ENCODE results near the gene COL27A1. TPM values are rescaled to one million over a fixed set of nuclear protein-coding genes. Genes with fewer than 3 reads are reported as not detected.

The COL27A1 gene
- total RNA-seq, 2 experiments from 2014 or later = 0.87 to 1.2 TPM

DNA sequence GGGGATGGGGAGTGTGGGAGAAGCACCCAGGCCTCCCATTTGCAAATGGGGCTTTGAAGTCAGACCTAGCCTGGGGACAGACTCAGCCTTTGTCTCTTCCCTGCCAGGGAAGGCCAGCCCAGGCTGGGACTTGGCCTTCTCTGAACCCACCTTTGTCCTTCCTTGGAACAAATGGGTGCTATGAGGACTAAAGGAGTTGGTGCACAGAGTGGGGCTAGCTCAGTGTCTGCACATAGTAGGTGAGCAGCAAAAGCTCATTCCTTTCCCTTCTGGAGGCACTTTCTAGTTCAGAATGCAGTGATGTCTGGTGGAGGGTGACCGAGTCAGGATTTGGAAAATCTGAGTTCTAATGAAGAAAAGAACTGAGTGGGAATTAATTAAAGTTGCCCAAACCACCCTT is 37.2 kb downstream of the COL27A1 start:
- H3K27me3 ChIP-seq (ENCODE audit: control insufficient read depth in 1 of 2, insufficient read depth in 2 of 2, low read length in 2 of 2) = no peaks in the 10 kb centered on the region
- no peak overlapping the region for H3K4me3 ChIP-seq (ENCODE audit: low read length)
- no peaks in the 10 kb centered on the region for H3K4me1 ChIP-seq (ENCODE audit: insufficient read depth, low read length)
- H3K27me3 Mint-ChIP-seq = peaks cover 5% of the 10 kb centered on the region
- peaks cover 7 to 8% of the 10 kb centered on the region in 2 experiments for H3K9me3 ChIP-seq (ENCODE audit: control insufficient read depth in 1 of 2, insufficient read depth in 1 of 2, low read length in 2 of 2)
- no peak overlapping the region for H3K27ac ChIP-seq (ENCODE audit: low read depth in 1 of 2, low read length in 2 of 2)
- ChIA-PET CTCF (no interaction called here), POLR2A (no interaction called here)
- no peaks in the 10 kb centered on the region for H3K36me3 Mint-ChIP-seq (ENCODE audit: low read depth)
- H3K27ac Mint-ChIP-seq = no peak overlapping the region
- no peak for ATAC-seq (ENCODE audit: poor library complexity)
- no peaks in the 10 kb centered on the region for H3K36me3 ChIP-seq (ENCODE audit: insufficient read depth, low read length)
- no peaks in the 10 kb centered on the region for H3K4me1 Mint-ChIP-seq (ENCODE audit: low read depth)
- intact Hi-C loops (cut with DNase I, micrococcal nuclease) = no loop called here
- H3K9me3 Mint-ChIP-seq = peaks cover 9% of the 10 kb centered on the region
- TF ChIP-seq, protein P1, sequence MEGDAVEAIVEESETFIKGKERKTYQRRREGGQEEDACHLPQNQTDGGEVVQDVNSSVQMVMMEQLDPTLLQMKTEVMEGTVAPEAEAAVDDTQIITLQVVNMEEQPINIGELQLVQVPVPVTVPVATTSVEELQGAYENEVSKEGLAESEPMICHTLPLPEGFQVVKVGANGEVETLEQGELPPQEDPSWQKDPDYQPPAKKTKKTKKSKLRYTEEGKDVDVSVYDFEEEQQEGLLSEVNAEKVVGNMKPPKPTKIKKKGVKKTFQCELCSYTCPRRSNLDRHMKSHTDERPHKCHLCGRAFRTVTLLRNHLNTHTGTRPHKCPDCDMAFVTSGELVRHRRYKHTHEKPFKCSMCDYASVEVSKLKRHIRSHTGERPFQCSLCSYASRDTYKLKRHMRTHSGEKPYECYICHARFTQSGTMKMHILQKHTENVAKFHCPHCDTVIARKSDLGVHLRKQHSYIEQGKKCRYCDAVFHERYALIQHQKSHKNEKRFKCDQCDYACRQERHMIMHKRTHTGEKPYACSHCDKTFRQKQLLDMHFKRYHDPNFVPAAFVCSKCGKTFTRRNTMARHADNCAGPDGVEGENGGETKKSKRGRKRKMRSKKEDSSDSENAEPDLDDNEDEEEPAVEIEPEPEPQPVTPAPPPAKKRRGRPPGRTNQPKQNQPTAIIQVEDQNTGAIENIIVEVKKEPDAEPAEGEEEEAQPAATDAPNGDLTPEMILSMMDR (IDR thresholded peaks at IDR 0.05) = no peak
- no peak for DNase-seq
- H3K4me3 Mint-ChIP-seq = no peak overlapping the region

DNA sequence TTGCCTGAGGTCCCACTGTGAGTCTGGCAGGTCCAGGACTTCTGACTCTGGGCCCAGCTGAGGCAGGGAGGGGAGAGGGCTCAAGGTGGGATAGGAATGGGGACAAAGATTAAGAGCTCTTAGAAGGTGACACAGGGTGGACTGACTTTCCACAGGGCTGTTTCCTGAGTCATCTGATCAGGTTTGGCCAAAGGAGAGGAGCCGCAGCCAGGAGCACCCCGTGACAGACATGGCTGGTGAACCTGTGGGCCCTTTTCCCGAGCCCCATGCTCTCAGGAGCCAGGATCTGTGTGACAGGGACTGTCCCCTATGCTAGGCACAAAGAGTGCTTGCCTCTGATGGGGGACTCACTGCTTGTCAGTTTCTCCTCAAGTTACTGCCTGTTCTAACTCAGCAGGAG is 37.8 kb downstream of the COL27A1 start:
- Histone ChIP-seq H3K27ac (ENCODE audit: low read depth in 1 of 2, low read length in 2 of 2) (no peak overlapping the region), H3K9me3 (ENCODE audit: control insufficient read depth in 1 of 2, insufficient read depth in 1 of 2, low read length in 2 of 2) (peaks cover 7 to 8% of the 10 kb centered on the region in 2 experiments), H3K27me3 (ENCODE audit: control insufficient read depth in 1 of 2, insufficient read depth in 2 of 2, low read length in 2 of 2) (no peaks in the 10 kb centered on the region), H3K4me1 (ENCODE audit: insufficient read depth, low read length) (no peaks in the 10 kb centered on the region), H3K36me3 (ENCODE audit: insufficient read depth, low read length) (no peaks in the 10 kb centered on the region), H3K4me3 (ENCODE audit: low read length) (no peak overlapping the region)
- TF ChIP-seq, protein P1 (IDR thresholded peaks at IDR 0.05) = no peak
- intact Hi-C loops (cut with DNase I, micrococcal nuclease) = no loop called here
- ChIA-PET CTCF (no interaction called here), POLR2A (no interaction called here)
- Mint-ChIP-seq H3K9me3 (peaks cover 9% of the 10 kb centered on the region), H3K27me3 (peaks cover 5% of the 10 kb centered on the region), H3K4me1 (ENCODE audit: low read depth) (no peaks in the 10 kb centered on the region), H3K4me3 (no peak overlapping the region), H3K36me3 (ENCODE audit: low read depth) (no peaks in the 10 kb centered on the region), H3K27ac (no peak overlapping the region)
- ATAC-seq (ENCODE audit: poor library complexity) (no peak), DNase-seq (no peak)

DNA sequence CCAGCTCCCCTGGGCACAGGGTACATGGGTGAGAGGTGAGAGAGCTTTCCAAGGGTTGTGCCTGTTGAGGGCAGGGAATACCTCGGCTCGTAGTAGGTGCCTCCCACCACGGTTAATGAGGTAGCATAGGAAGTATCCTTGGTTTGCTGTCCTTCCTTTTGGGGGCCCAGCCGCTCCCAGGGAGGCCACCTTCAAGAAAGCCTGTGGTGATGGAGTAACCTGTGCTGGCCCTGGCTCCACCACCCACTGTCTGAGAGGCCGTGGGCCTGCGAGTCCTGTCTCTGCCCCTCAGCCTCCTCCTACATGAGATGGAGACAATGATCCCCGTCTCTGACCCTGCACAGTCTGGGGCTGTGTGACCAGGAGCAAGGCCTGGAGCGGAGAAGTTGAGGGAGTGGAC is 40.8 kb downstream of the COL27A1 start:
- DNase-seq = no peak
- Mint-ChIP-seq H3K4me1 (ENCODE audit: low read depth) (no peaks in the 10 kb centered on the region), H3K27ac (no peak overlapping the region), H3K4me3 (no peak overlapping the region), H3K36me3 (ENCODE audit: low read depth) (no peaks in the 10 kb centered on the region), H3K27me3 (peaks cover 5% of the 10 kb centered on the region), H3K9me3 (no peaks in the 10 kb centered on the region)
- ChIA-PET CTCF (no interaction called here), POLR2A (no interaction called here)
- ATAC-seq (ENCODE audit: poor library complexity) = no peak
- Histone ChIP-seq H3K9me3 (ENCODE audit: control insufficient read depth in 1 of 2, insufficient read depth in 1 of 2, low read length in 2 of 2) (no peaks in the 10 kb centered on the region), H3K27ac (ENCODE audit: low read depth in 1 of 2, low read length in 2 of 2) (no peak overlapping the region), H3K4me3 (ENCODE audit: low read length) (no peak overlapping the region), H3K27me3 (ENCODE audit: control insufficient read depth in 1 of 2, insufficient read depth in 2 of 2, low read length in 2 of 2) (no peaks in the 10 kb centered on the region), H3K4me1 (ENCODE audit: insufficient read depth, low read length) (no peaks in the 10 kb centered on the region), H3K36me3 (ENCODE audit: insufficient read depth, low read length) (no peaks in the 10 kb centered on the region)
- intact Hi-C loops (cut with DNase I, micrococcal nuclease) = no loop called here
- TF ChIP-seq, protein P1 (IDR thresholded peaks at IDR 0.05) = no peak
